GM21529 (cell line): ENCODE data around the gene ABCA5.

Experiments
- ATAC-seq: cut with Tn5 transposase; IDR thresholded peaks from one replicate; pipeline ENCODE4 v1.9.1; 2021; ENCODE audit not compliant: unreplicated experiment

The ABCA5 gene, protein sequence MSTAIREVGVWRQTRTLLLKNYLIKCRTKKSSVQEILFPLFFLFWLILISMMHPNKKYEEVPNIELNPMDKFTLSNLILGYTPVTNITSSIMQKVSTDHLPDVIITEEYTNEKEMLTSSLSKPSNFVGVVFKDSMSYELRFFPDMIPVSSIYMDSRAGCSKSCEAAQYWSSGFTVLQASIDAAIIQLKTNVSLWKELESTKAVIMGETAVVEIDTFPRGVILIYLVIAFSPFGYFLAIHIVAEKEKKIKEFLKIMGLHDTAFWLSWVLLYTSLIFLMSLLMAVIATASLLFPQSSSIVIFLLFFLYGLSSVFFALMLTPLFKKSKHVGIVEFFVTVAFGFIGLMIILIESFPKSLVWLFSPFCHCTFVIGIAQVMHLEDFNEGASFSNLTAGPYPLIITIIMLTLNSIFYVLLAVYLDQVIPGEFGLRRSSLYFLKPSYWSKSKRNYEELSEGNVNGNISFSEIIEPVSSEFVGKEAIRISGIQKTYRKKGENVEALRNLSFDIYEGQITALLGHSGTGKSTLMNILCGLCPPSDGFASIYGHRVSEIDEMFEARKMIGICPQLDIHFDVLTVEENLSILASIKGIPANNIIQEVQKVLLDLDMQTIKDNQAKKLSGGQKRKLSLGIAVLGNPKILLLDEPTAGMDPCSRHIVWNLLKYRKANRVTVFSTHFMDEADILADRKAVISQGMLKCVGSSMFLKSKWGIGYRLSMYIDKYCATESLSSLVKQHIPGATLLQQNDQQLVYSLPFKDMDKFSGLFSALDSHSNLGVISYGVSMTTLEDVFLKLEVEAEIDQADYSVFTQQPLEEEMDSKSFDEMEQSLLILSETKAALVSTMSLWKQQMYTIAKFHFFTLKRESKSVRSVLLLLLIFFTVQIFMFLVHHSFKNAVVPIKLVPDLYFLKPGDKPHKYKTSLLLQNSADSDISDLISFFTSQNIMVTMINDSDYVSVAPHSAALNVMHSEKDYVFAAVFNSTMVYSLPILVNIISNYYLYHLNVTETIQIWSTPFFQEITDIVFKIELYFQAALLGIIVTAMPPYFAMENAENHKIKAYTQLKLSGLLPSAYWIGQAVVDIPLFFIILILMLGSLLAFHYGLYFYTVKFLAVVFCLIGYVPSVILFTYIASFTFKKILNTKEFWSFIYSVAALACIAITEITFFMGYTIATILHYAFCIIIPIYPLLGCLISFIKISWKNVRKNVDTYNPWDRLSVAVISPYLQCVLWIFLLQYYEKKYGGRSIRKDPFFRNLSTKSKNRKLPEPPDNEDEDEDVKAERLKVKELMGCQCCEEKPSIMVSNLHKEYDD (N-terminal part only)

DNA sequence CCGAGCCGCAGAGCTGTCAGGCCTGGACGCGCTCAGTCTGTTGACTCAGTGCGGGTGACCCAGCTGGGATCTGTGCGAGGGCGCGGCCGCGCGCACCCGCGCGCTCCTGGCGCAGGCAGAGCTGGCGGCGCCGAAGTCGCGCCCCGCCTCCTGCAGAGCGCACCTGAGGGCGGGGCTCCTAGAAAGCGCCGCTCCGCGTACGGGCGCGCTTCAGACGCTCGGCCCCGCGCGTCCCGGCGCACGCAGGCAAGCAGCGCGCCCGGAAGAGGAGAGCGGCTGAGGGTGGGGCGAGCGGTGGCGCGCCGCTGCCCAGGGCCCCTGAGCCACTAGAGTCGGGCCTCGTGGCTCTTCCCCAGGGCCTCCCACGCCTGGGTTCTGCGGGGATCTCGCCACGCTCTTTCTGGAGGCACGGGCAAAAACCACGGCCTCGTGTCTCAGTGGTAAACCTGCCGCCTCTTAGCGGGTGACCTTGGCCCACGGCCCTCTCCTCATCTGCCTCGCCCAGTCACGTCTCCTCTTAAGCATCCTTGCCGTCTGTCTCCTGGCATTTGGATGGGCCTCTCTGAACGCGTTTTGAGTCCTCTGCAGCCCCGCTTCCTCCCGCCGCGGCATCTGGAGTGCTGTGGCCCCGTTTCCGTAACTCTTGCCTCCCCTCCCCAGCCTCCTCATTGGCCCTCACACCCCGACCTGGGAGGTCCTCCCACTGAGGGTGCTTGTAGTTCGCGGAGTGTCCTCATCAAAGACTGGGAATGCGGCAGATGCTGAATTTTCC lies at the start of gene ABCA5:
Gene ABCA5, minus strand, starts transcription at position 74 of the 772 bp plus-strand sequence. CDS start 12,718 bp downstream, outside the sequence.
- ATAC-seq: peak; percentile 90

DNA sequence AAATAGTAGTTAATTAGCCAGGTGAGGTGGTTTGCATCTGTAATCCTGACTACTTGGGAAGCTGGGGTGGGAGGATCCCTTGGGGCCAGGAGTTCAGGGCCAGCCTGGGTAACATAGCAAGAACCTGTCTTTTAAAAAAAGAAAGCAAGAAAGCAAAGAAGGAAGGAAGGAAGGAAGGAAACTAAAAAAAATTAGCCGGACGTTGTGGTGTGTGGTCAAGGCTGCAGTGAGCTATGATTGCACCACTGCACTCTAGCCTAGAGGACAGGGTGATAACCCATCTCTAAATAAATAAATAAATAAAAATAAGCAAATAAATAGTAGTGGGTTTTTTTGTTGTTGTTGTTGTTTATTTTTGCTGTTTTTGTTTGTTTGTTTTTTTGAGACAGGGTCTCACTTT lies 48.3 kb upstream of the ABCA5 start:
- no peak for ATAC-seq

DNA sequence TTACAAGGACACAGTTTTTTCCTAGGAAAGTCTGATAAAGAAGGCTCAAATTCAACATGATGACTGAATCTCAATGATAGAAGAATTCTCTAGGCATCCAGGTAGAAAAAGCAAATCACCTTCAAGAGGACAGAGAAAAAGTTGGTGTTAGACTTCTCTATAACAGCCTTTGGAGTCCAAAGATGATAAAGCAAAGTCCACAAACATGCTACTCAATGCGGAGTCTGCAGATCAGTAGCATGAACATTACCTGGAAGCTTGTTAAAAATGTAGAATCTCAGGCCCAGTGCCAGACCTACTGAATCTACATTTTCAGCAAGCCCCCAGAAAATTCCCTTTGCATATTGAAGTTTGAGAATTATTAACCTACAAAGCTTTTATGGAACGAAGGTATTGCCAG lies 46.1 kb upstream of the ABCA5 start:
- no peak for ATAC-seq

DNA sequence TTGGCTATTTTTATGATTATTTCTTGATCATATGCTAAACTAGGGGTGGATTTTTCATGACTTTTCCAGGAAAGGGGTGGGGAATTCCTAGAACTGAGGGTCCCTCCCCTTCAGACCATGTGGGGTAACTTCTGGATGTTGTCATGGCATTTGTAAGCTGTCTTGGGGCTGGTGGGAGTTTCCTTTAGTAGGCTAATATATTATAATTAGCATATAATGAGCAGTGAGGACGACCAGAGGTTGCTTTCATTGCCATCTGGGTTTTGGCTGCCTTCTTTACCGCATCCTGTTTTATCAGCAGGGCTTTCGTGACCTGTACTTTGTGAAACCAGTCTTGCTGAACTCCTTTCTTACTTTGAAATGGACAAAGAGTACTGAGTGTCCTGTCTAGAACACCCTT lies 40.4 kb upstream of the ABCA5 start:
- peak; percentile 79 for ATAC-seq

DNA sequence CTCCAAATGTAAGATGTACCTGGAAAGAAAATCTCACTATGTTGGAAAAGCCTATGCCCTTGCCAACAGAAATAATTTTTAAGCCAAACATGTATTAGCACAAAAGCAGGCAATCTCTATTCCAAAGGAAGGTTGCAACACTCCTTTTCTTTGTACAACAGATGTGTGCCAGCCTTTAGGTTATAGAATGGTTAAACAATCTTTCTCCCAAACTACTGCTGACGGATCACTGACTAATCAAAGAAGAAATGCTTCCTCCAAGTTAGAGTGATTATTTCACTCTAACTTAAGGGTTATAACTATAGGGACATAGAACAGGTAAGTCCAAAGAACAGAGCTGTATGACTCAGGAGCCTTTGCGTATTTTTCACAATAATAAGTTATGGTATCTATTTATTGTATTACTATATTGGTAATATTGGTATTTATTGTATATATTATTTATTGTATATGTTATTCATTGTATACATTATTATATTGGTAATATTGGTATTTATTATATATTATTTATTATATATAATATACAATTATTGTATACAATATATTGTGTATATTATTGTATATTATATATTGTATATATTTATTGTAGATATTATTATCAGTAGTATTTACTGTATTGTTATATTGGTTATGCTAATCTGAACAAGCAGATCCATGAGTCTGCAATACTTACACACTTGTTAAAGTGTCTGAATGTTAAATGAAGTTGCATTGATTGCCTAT lies 36.7 kb upstream of the ABCA5 start:
- no peak for ATAC-seq

DNA sequence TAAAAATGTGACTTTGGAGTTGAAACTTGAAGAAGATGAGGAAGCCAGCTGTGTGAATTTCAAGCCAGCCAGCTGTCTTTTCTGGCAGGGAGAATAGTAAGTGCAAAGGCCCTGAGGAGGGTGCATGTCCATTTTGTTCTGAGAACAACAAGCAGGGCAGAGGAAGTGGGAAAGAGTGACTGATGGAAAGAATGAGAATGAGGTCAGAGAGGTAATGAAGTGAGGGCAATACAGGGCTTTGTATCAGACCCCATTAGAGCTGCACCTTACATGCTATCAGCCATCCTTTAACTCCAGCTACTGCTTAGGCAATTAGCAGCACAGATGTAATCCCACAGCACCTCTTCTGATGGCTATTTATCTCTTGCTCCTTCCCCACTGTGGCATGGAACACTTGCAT lies 34.2 kb upstream of the ABCA5 start:
- no peak for ATAC-seq

DNA sequence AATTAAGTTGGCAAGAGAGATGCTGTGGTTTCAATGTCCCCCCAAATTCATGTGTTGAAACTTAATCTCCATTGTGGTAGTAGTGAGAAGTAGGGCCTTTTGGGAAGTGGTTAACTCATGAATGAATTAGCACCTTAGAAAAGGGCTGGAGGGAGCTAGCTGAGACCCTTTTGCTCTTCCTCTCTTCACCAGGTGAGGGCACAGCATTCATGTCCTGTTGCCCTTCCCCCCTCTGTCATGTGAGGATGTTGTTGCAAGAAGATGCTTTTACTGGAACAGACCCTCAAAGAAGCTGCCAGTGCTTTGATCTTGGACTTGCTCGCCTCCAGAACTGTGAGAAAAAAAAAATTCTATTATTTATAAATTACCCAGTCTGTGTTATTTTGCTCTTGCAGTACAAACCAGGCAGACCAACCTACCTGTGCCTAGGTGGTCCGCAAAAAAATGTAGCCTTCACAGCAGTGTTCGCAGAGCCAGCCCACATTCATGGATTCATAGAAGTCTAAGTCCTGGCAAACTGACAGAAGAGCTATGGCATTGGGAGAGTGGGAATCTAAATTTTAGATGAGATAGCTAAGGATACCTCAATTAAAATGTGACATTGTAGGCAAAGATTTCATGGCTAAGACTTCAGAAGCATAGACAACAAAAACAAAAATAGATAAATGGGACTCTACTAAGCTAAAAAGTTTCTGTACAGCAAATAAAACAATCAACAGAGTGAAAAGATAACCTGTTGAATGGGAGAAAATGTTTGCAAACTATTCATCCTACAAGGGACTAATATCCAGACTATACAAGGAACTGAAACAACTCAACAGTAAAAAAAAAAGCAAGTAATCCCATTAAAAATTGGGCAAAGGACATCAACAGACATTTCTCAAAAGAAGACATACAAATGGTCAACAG lies 32.0 kb upstream of the ABCA5 start:
- ATAC-seq: peak; percentile 56

DNA sequence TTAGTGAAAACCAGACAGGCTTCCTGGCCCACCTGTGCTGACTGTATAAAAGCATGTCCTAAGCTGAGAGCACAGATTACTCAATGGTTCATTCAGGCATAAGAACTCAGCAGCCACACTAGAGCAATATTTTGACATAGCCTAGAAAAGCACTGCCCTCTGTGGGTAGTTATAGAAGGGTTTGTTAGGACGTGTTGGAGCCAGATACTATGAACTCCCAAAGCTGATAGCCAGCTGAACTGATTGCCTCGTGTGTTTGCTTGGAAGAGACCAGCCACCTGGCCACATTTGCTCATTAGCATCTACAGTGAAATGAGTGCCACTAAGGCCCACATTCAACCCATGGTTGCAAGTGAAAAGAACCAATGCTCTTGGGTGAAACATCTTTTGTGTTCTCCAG lies 30.8 kb upstream of the ABCA5 start:
- no peak for ATAC-seq

DNA sequence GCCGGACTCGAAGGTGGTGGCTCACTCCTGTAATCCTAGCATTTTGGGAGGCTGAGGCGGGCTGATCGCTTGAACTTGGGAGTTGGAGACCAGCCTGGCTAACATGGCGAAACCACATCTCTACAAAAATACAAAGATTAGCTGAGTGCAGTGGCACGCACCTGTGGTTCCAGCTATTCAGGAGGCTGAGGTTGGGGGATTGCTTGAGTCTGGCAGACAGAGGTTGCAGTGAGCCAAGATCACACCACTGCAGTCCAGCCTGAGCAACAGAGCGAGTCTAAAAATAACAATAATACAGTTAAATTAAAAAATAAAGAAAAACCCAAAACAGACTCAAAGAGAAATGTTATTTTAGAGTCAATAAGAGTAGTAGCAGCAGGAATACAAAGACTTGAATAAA lies 29.7 kb upstream of the ABCA5 start:
- no peak for ATAC-seq

DNA sequence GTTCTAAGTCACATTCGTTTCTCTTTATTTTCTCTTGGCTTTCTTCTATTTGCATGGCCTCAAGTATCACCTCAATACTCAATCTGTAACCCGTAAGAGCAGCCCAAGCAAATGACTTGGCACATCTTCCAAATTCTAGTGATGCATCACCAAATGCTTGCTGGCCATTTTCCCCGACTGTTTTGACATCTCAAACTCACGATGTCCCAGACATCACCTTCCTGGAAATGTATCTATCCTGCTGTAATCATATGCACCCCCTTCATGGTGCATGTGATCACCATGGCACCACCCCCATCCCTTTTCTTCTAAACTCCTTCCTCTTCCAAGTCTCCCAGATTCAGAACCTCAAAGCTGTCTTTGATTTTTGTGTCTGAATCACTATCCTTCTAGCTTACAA lies 24.0 kb upstream of the ABCA5 start:
- no peak for ATAC-seq

DNA sequence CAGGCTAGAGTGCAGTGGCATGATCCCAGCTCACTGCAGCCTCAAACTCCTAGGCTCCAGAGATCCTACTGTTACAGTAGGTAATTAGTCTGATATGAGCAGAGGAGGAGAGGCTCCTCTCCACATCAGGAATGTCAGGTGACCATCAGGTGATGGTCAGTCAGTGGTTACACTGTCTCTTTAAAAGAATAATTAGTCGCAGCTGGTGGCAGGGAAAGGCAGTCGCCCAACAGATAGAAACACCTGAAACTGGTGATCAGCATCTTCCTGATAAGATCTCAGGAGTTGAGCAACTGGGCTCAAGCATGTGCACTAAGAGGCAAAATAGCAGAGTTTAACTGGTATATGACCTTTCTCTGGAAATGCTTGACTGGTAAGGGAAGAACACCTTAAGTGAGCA lies 21.5 kb upstream of the ABCA5 start:
- ATAC-seq: no peak

DNA sequence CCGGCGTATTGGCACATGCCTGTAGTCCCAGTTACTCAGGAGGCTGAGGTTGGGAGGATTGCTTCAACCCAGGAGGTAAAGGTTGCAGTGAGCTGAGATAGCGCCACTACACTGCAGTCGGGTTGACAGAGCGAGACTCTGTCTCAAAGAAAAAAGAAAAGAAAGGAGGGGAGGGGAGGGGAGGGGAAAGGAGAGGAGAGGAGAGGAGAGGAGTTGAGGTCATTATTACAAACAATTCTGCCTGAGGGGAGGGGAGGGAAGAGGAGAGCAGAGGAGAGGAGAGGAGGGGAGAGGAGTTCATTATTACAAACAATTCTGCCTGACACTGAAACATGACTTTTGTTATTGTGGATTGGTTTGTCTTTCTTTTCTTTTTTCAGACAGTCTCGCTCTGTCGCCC lies 19.8 kb upstream of the ABCA5 start:
- ATAC-seq: no peak

DNA sequence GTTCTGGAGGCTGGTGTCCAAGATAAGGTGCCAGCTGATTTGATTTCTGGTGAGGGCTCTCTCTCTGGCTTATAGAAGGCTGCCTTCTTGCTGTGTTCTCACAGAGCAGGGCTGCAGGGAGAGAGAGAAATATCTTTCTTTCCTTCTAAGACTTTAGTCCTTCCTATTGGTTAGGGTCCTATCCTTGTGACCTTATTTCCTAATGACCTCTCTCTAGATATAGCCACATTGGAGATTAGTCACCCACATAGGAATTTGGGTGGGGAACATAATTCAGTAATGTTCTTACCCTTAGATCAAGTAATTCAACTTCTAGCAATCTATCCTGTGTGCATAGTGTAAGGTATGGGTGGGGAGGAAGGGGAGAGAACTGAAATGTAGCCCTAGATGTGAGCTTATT lies 18.0 kb upstream of the ABCA5 start:
- ATAC-seq: no peak

DNA sequence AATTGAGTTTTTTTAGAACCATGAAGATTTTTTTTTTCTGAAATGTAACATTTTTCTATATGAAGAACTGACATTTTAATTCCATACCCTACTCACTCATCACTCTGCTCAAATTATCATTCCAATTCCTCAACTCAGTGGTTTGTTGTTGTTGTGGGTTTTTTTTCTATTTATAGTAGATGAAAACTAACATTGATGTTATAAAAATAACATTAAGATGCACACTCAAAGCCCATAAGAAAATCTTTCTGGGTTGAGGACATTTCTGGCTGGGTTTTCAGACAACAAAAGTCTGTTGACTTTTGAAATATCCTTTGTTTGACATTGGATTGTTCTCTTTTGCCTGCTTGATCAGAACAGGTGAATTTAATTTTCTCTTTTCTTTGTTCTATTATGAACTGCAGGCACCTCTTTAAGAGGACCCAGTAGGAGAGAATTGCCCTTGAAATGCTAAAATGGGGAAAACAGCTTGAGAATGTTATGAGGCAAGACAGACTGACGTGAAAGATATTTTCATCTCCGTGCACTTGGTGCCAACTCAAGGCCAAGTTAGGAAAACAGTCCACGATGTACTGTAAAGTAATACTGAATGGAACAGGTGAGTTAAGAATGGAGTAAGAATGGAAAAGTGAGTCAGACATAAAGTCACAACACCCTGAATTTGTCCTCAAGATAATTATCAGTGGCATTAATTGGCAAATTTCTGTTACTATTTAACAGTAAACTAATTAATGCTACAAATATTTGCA lies 16.1 kb upstream of the ABCA5 start:
- ATAC-seq: no peak

DNA sequence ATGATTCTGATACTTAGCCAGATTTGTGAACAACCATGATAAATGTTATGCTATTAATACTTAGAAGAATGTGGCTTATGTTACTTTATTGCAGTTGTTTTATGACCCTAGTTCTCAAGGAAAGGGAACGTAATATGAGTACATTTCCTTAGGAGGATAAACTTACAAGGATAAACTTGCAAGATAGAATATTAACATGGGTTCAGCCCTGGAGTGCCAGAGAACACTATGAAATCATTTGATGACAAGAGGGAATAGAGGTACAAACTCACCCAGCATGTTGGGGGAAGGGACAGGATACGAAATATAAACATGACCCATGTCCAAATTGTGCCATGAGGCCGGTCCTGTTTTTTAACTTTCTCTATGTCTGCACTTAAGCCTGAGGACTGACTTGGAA lies 13.0 kb upstream of the ABCA5 start:
- ATAC-seq: no peak

DNA sequence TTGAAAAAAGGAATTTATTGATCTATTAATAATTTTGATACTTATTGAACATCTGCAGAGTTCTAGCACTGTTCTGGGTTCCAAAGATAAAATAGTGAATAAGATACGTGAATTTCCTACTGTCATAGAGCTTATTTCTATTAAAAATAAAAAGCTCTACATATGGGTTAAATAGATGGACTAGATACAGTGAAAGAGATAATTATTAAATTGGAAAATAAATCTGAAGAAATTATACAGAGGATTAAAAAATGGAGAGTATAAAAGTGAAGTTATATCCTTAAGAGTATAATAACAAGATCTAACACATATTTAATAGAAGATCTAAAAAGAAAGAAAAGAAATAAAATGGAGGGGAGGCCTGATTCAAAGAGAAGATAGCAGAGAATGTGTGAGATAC lies 10.1 kb upstream of the ABCA5 start:
- no peak for ATAC-seq

DNA sequence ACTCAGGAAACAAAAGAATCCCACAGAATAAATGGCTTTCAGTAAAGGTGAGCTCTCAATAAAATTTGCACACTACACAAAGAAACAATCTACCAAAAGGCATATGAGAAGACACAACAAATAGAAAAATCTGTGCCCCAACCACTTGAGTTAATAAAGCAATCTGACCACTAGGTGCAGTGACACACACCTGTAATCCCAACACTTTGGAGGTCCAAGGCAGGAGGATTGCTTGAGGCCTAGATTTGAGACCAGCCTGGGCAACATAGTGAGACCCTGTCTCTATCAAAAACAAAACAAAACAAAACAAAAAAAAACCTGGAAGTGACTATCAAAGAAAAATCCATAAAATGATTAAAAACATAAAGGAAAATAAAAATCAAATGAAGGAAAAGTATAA lies 9.6 kb upstream of the ABCA5 start:
- ATAC-seq: no peak

DNA sequence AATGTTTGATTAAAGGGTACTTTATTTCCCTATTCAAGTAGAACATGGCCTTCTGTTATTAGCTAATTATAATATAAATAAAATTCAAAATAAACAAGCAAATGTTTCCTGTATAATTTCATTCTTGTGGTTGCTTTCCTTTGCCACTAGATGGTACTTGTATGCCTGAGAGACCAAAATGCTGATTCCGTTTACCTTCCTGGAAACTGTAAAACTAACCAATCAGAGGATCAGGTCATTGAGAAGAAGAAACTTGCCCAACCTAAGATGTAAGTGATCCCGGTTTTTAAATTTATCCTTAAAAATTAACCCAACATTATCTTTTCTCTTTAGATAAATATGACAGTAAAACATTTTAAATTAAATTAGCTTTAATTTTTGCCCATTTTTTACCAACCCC lies 8.1 kb upstream of the ABCA5 start:
- ATAC-seq: no peak
